AG04449 (cell line): Measurements from ENCODE around the gene LDHD.

Source experiments
- CTCF ChIA-PET: fragments of 350-600 bp; formaldehyde crosslinking; extraction: SDS; loops from one replicate; lab custom pipeline; 2021; ENCODE audit warnings: antibody characterized with exemption; lab: Yijun Ruan, JAX
- POLR2A ChIA-PET: fragments of 400-600, 350-600 bp; formaldehyde crosslinking; extraction: SDS; loops from one replicate; lab custom pipeline; 2020; ENCODE audit warnings: antibody characterized with exemption, inconsistent platforms; lab: Yijun Ruan, JAX
- DNase-seq: peaks from one replicate; pipeline ENCODE4 v3.0.0-alpha.2; 2010; ENCODE audit warnings: low read depth, low spot score
- H3K4me3 ChIP-seq: 2 replicates; pipeline ENCODE4 v1.5.1; 2011; ENCODE audit warnings: low read depth, mild to moderate bottlenecking, control low read depth, low read length
- TF ChIP-seq, protein P1 (sequence below): IDR thresholded peaks from one replicate; pipeline ENCODE4 v1.5.1; 2011; ENCODE audit warnings: mild to moderate bottlenecking, moderate library complexity, low read length, control low read depth, inconsistent platforms; ENCODE audit not compliant: insufficient read depth; ENCODE audit errors: missing control alignments

Gene LDHD

DNA sequence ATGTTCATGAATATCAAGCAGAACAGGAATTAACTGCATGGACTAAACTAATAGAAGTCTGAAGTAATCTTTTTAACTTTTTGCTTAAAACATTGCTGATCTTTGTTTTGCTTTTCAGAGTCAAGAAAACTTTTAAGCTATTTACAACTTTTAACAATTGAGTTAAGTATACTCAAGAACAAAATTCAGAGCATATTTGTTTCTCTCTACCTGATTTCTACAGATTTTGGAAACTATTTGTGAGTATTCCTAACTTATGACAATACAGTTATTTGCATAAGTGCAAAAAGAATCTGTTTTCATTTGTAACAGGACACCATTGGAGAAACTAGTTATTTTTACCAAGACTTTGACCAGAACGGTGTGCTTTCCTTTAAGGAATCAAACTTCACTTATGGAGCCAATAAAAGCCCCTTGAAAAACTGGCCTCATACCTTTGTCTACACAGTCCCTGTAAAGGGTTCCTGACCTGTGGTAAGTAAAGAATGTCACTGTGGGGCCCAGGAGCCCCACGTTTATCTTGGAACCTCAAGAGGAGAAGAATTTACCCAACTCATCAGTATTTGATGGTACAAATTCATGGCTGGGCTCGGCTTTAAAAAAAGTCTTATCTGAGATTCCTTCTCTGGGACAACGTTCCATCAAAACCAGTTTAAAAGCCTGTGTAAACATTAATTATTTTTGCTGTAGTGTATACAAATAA is 11.3 kb upstream of the LDHD start:
- TF ChIP-seq, protein P1, sequence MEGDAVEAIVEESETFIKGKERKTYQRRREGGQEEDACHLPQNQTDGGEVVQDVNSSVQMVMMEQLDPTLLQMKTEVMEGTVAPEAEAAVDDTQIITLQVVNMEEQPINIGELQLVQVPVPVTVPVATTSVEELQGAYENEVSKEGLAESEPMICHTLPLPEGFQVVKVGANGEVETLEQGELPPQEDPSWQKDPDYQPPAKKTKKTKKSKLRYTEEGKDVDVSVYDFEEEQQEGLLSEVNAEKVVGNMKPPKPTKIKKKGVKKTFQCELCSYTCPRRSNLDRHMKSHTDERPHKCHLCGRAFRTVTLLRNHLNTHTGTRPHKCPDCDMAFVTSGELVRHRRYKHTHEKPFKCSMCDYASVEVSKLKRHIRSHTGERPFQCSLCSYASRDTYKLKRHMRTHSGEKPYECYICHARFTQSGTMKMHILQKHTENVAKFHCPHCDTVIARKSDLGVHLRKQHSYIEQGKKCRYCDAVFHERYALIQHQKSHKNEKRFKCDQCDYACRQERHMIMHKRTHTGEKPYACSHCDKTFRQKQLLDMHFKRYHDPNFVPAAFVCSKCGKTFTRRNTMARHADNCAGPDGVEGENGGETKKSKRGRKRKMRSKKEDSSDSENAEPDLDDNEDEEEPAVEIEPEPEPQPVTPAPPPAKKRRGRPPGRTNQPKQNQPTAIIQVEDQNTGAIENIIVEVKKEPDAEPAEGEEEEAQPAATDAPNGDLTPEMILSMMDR, result no peak
- ChIA-PET CTCF (interaction anchor here (1.4 to 3.2 kb wide), 2 partner anchors 9 to 16 kb away, joined by 3 to 12 read pairs; no protein-coding TSS in a partner anchor), POLR2A (no interaction called here)

DNA sequence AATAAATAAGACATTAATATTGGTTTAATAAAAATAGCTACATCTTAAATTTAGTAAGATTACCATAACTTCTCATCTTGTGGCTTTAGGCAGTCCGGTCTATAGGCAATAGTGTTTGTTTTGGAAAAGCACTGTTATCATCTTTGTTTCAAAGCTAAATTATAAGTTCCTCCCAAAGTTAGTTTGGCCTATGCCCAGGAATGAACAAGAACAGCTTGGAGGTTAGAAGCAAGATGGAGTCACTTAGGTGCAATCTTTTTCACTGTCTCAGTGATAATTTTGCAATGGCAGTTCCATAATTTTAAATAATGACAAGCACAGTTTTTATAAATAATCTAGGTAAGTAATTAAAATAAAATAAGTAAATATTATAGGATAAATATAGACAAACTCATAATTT is 6.0 kb upstream of the LDHD start:
- POLR2A ChIA-PET, result no interaction called here

More for the DNA sequence above, 11.3 kb upstream of the LDHD start:
- no peak for DNase-seq
- no peak overlapping the region for H3K4me3 ChIP-seq

DNA sequence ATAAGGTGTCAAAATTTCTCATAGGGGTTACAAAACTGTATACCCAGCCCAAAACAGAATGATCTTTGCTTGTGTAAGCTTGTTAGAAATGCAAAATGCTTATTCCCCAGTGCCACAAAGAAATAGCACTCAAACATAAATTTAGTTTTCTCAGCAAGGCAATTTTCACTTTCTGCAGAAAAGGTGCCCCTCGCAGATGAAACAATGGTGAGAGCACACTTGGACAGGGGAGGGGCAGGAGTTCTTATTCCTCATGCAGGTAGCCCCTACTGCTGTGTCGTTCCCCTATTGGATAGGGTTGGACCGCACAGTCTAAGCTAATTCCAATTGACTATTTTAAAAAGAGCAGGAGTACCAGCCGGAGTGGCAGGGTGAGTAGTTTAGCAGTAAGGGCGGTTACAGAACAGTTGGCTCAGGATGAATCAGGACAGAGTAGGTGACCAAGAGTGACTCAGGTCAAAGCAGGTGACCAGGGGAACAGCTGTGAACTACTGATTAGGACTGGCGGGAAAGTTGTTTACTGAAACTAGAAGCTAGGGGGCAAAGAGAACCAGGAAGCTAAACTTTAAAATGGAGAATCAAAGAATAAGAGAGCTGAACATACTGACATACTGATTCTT is 5.5 kb upstream of the LDHD start:
- POLR2A ChIA-PET, result no interaction called here
- CTCF ChIA-PET, result interaction anchor here (1.7 to 7.7 kb wide), 3 partner anchors 9 to 124 kb away, joined by 3 to 50 read pairs (median 10); partner anchors contain the start of gene ZNRF1
- no peak overlapping the region for H3K4me3 ChIP-seq
- TF ChIP-seq, protein P1, result no peak
- no peak for DNase-seq

More for the DNA sequence above, 6.0 kb upstream of the LDHD start:
- H3K4me3 ChIP-seq, result no peak overlapping the region
- no peak for DNase-seq
- CTCF ChIA-PET, result interaction anchor here (1.7 to 7.7 kb wide), 3 partner anchors 8 to 124 kb away, joined by 3 to 50 read pairs (median 10); partner anchors contain the start of gene ZNRF1
- TF ChIP-seq, protein P1, result no peak

DNA sequence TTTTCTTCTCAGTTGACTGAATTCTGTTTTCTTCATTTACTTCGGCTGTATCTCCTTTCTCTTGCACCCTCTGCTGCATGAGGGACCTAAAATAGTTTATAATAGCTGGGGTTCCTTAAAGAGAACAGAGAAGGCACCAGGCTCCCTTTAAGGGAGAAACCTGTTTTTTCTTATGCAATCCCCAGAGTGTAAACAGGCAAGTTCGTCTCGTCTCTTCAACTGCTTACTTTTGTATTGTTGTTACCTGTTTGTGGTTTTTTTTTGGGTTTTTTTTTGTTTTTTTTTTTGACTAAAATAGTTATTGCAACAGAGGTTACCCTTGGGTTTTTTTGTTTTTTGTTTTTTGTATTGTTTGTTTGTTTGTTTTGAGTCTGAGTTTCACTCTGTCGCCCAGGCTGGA is 3.7 kb upstream of the LDHD start:
- ChIA-PET CTCF (interaction anchor here (2.2 to 7.7 kb wide), 2 partner anchors 9 to 122 kb away, joined by 8 to 50 read pairs (median 10); partner anchors contain the start of gene ZNRF1), POLR2A (no interaction called here)
- no peak for DNase-seq
- H3K4me3 ChIP-seq, result no peak overlapping the region
- TF ChIP-seq, protein P1, result no peak

DNA sequence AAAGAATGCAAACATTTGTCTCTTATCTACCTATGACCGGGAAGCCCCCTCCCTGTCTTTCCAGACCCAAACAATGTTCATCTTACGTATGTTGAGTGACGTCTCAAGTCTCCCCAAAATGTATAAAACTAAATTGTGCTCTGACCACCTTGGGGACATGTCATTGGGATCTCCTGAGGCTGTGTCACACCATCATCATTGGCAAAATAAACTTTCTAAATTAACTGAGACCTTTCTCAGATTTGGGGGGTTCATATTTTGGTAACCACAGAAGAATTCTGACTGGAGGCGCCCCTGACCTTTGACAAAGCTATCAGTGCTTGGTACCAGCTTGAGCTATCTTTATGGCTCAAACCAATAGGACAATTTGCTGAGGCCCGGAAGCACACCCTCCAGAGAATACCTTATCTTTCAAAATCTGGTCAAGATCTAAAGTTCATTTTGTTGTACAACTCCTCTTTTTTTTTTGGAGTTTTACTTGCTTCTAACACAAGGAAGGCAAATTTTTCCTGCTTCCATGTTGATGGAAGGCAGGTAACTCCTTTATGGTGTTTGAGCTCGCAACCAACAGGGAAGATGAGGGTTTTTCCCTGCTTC is 2.5 kb upstream of the LDHD start:
- CTCF ChIA-PET, result interaction anchor here (0.5 to 7.7 kb wide), 6 partner anchors 8 to 134 kb away, joined by 3 to 50 read pairs (median 4); partner anchors contain the start of genes WDR59 and ZNRF1
- POLR2A ChIA-PET, result no interaction called here
- TF ChIP-seq, protein P1, result no peak
- DNase-seq, result no peak
- no peak overlapping the region for H3K4me3 ChIP-seq

DNA sequence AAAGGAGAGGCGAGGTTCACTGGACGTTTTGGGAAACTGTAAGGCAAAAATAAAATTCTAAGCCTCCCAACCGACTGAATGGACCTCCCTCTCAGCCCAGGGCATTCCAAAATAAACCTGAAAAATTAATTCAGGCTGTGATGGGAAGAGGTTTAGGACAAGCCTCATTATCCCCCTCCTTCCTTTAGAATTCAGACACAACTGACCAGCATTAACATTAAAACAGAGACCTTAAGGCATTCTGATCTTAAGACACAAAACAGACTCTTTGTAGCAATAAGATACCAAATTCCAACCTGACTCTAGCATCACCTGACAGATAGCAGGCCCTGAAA is 298 bp upstream of the LDHD start:
- CTCF ChIA-PET, result interaction anchor here (1.0 to 2.8 kb wide), 3 partner anchors 119 to 123 kb away, joined by 3 to 12 read pairs (median 4); partner anchors contain the start of gene ZNRF1
- DNase-seq, result no peak
- POLR2A ChIA-PET, result no interaction called here
- TF ChIP-seq, protein P1, result no peak
- H3K4me3 ChIP-seq, result no peak overlapping the region
